Measurements from ENCODE around the gene ANKH.

- TF ChIP-seq CTCF (conservative IDR thresholded peaks at IDR 0.05 in 1 of 2, IDR thresholded peaks at IDR 0.05 in 1 of 2; ENCODE audit: extremely low read depth in 1 of 2, insufficient read depth in 1 of 2, low read depth in 1 of 2, low read length in 2 of 2): no peak
- TF ChIP-seq EZH2 (IDR thresholded peaks at IDR 0.05; ENCODE audit: borderline replicate concordance, low read length): no peak
Measured at GRCh38 chr5:14724633-14725032, 146.9 kb downstream of the ANKH start.
